Measurements from ENCODE around the gene NAIF1. TPM values are rescaled to one million over a fixed set of nuclear protein-coding genes. Genes with fewer than 3 reads are reported as not detected.

NAIF1 gene
- total RNA-seq, 1 experiment from 2014 or later, result 11.0 TPM

GRCh38 chr9:128098297-128099230, 31.4 kb upstream of the NAIF1 start (continued):
- TF ChIP-seq REST (IDR thresholded peaks at IDR 0.05; ENCODE audit: low read depth), result no peak

DNA sequence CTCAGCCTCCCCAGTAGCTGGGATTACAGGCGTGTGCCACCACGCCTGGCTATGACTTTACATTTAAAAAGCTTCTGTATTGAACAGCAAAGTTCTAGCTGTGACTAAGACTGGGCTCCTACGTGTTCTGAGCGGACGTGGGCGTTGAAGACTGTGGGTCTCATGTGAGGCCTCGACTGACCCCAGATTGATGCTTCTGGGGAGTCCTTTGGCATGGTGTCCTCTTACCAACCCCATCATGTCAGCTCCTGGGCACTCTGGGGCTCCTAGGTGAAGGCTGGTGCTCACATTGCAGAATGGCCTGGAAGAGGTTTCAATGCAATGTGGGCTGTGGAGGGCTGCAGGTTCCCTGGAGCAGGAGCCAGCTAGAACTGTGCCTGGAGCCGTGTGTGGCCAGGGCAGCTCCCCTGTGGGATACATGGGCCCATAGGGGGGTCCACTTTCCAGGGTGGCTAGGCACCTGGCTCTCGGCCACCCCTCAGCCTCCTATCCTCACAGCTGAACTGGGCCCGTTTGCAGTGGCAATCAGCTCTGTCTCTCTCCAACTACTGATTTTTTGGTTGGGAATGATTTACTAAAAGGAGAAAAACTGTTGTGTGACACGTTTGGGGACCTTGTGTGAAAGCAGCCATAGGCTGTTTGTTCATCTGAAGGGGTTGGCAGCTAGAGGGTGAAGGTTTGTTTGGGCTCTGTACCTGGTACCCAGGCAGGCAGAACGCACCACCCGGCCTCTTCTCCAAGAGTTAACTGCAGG, 30.6 kb upstream of the NAIF1 start:
- RAD21 ChIA-PET (ENCODE audit: low non-redundant PET in 1 of 2, low total read pairs in 2 of 2, uncharacterized antibody in 2 of 2, unreplicated experiment in 2 of 2), result interaction anchor here in 1 of 2 experiments (1.1 to 1.3 kb wide), 2 partner anchors 20 to 46 kb away, joined by 3 to 4 read pairs; no protein-coding TSS in a partner anchor
- no TSS peak for BruUV-seq (replicated peaks)
- peak; percentile 7 for ATAC-seq
- Histone ChIP-seq H3K9me3 (ENCODE audit: control insufficient read depth in 1 of 2, insufficient read depth in 1 of 2, low read depth in 1 of 2, low read length in 2 of 2) (no peaks in the 10 kb centered on the region), H3K9ac (ENCODE audit: low read length) (peak overlapping the region; percentile 78), H3K4me1 (ENCODE audit: control insufficient read depth in 1 of 2, insufficient read depth in 2 of 2, low read length in 2 of 2) (peaks cover 32 to 61% of the 10 kb centered on the region in 2 experiments), H2AFZ (ENCODE audit: low read depth, low read length, poor library complexity, severe bottlenecking) (no peak overlapping the region), H3K36me3 (ENCODE audit: control insufficient read depth in 1 of 2, insufficient read depth in 2 of 2, low read length in 2 of 2) (peaks cover 5 to 11% of the 10 kb centered on the region in 2 experiments; a peak in 2 of 4 replicates), H3K27me3 (ENCODE audit: insufficient read depth, low read length) (no peaks in the 10 kb centered on the region), H4K20me1 (ENCODE audit: insufficient read depth) (no peaks in the 10 kb centered on the region; the same call in 1 of the 2 replicates), H3K27ac (ENCODE audit: low read depth, low read length) (peak overlapping the region; percentile 57), H3K9me2 (ENCODE audit: insufficient read depth) (no peaks in the 10 kb centered on the region), H3K79me2 (ENCODE audit: insufficient read depth, low read length) (peaks cover 69% of the 10 kb centered on the region), H3K4me3 (replicated peaks in 1 of 2; ENCODE audit: low read depth in 1 of 2, low read length in 2 of 2) (peak overlapping the region; percentile 49 to 68), H3K4me2 (ENCODE audit: low read length) (peak overlapping the region; percentile 90)
- POLR2A ChIA-PET, result interaction anchor here (0.7 to 1.7 kb wide), 5 partner anchors 10 to 155 kb away, joined by 3 to 6 read pairs (median 3); no protein-coding TSS in a partner anchor
- intact Hi-C loops (cut with micrococcal nuclease), result no loop called here
- CTCF ChIA-PET, result interaction anchor here (0.7 to 1.5 kb wide), 3 partner anchors 17 to 27 kb away, joined by 4 to 11 read pairs (median 4); no protein-coding TSS in a partner anchor
- DNase-seq (ENCODE audit: low read depth, low spot score), result no peak
- TF ChIP-seq POLR2A (IDR thresholded peaks at IDR 0.05; ENCODE audit: borderline replicate concordance, extremely low read depth, insufficient read depth, insufficient read length), result no peak
- TF ChIP-seq EGR1 (IDR thresholded peaks at IDR 0.05; ENCODE audit: low read depth), result no peak
- TF ChIP-seq YY1 (IDR thresholded peaks at IDR 0.05; ENCODE audit: extremely low read depth, insufficient replicate concordance, low read depth, low read length), result no peak
- no peak for TF ChIP-seq EZH2 (IDR thresholded peaks at IDR 0.05)
- TF ChIP-seq ZNF274 (IDR thresholded peaks at IDR 0.05; ENCODE audit: low read depth, low read length), result no peak
- TF ChIP-seq CTCF (IDR thresholded peaks at IDR 0.05 in 2 of 3, conservative IDR thresholded peaks at IDR 0.05 in 1 of 3; ENCODE audit: borderline replicate concordance in 1 of 3, insufficient read depth in 1 of 3, low read depth in 2 of 3, low read length in 2 of 3), result no peak
- TF ChIP-seq CBX3 (IDR thresholded peaks at IDR 0.05; ENCODE audit: low read depth), result no peak
- no peak for TF ChIP-seq REST (IDR thresholded peaks at IDR 0.05; ENCODE audit: low read depth)

Data from HCT116 (cell line).